Mesendoderm (in vitro differentiated cells): ENCODE results near the gene KCNC4.

Source experiments
- DNase-seq: peaks from one replicate; pipeline ENCODE4 v3.0.0; 2013
- H2AK5ac ChIP-seq: 2 replicates; pipeline ENCODE4 v1.6.1; 2013; ENCODE audit warnings: low read length, inconsistent platforms
- H2BK120ac ChIP-seq: 2 replicates; pipeline ENCODE4 v1.6.1; 2013; ENCODE audit warnings: low read depth, mild to moderate bottlenecking, low read length, moderate library complexity, mixed read lengths
- H2BK15ac ChIP-seq: replicated peaks from 2 replicates; pipeline ENCODE4 v1.6.1; 2013; ENCODE audit warnings: low read depth, mild to moderate bottlenecking, moderate library complexity
- H2BK5ac ChIP-seq: 2 replicates; pipeline ENCODE4 v1.6.1; 2013; ENCODE audit warnings: low read length, inconsistent platforms
- H3K18ac ChIP-seq: 2 replicates; pipeline ENCODE4 v1.6.1; 2013; ENCODE audit warnings: mild to moderate bottlenecking, low read length, mixed read lengths
- H3K23ac ChIP-seq: one replicate; pipeline ENCODE4 v1.6.1; 2013; ENCODE audit warnings: low read length
- H3K27ac ChIP-seq: 2 replicates; pipeline ENCODE4 v1.5.1; 2013; ENCODE audit warnings: low read depth, mild to moderate bottlenecking, inconsistent platforms, low read length, moderate library complexity
- H3K27me3 ChIP-seq: 2 replicates; pipeline ENCODE4 v1.6.1; 2013; ENCODE audit warnings: low read length, control low read depth, mild to moderate bottlenecking, inconsistent platforms; ENCODE audit not compliant: insufficient read depth, poor library complexity
- H3K36me3 ChIP-seq: 2 replicates; pipeline ENCODE4 v1.6.1; 2013; ENCODE audit warnings: low read length, inconsistent platforms; ENCODE audit not compliant: control insufficient read depth, insufficient read depth
- H3K4ac ChIP-seq: one replicate; pipeline ENCODE4 v1.6.1; 2013; ENCODE audit warnings: low read depth, mild to moderate bottlenecking, low read length, moderate library complexity
- H3K4me1 ChIP-seq: 2 replicates; pipeline ENCODE4 v1.6.1; 2013; ENCODE audit warnings: low read depth, low read length, inconsistent platforms; ENCODE audit not compliant: control insufficient read depth
- H3K4me2 ChIP-seq: 2 replicates; pipeline ENCODE4 v1.6.1; 2013; ENCODE audit warnings: low read length
- H3K4me3 ChIP-seq: 2 replicates; pipeline ENCODE4 v1.5.1; 2013; ENCODE audit warnings: mild to moderate bottlenecking, low read length
- H3K56ac ChIP-seq: one replicate; pipeline ENCODE4 v1.6.1; 2013; ENCODE audit warnings: low read length
- H3K79me1 ChIP-seq: 2 replicates; pipeline ENCODE4 v1.6.1; 2013; ENCODE audit warnings: low read length, inconsistent platforms
- H3K79me2 ChIP-seq: 2 replicates; pipeline ENCODE4 v1.6.1; 2013; ENCODE audit warnings: mild to moderate bottlenecking, low read length; ENCODE audit not compliant: control insufficient read depth, insufficient read depth
- H3K9ac ChIP-seq: 2 replicates; pipeline ENCODE4 v1.6.1; 2013; ENCODE audit warnings: low read length, inconsistent platforms
- H4K5ac ChIP-seq: one replicate; pipeline ENCODE4 v1.6.1; 2013; ENCODE audit warnings: low read length
- H4K8ac ChIP-seq: one replicate; pipeline ENCODE4 v1.6.1; 2013; ENCODE audit warnings: low read depth, mild to moderate bottlenecking, control low read depth, low read length, moderate library complexity
- WGBS: extraction: QIAGEN DNeasy Blood & Tissue Kit; methylation state at CpG from one replicate; pipeline ENCODE4 v1.1.7; 2013; ENCODE audit warnings: low lambda C conversion rate, missing lambda C conversion rate; ENCODE audit not compliant: insufficient coverage; ENCODE audit errors: extremely low coverage; 5-methylcytosine and 5-hydroxymethylcytosine counted together

KCNC4 gene

DNA sequence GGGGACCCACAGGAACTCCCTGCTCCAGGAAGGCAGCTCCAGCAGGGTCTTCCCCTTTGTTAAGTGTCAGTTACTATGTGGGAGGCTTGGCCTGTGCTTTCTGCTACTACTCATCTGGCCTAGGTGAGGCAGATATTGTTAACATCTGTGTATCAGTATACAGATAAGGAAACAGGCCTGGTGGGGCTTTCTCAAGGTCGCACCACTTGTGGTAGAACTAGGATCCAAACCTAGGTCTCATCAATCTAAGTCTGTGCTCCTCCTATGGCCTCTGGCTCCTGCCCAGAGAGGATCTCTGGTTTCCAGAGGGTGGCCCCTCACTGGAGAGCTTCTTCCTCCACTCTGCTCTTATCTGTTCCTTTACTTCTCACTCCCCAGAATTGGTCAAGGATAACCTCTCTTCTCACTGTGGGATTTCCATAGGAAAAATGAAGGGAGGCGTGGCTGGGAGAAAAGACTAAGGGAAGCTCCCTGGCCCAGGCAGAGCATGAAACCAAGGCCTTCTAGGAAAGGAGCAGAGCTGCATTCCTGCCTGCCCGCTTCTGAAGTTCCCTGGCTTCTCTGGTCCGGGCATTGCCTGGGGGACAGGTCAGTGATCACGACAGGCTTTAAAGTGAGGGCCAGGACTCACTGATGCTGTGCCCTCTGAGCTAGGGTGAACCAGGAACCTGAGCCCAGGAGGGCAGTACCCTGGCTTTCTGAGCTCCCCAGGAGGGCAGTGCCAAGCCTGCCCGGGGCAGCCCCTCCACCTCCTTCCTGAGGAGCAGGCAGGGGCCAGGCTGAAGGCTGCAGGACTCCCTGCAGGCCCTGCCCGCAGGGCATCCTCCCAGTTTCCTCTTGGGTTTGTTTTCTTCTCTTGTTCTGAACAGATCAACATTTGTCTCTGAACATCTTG, 5.8 kb downstream of the KCNC4 start:
- Histone ChIP-seq H3K4me1 (peaks cover 34% of the 10 kb centered on the region), H2BK5ac (no peak overlapping the region), H2AK5ac (no peak overlapping the region), H3K27ac (no peak overlapping the region), H4K5ac (no peak overlapping the region), H3K18ac (no peak overlapping the region), H3K23ac (no peak overlapping the region), H3K56ac (peak overlapping the region; percentile 58), H3K36me3 (peaks cover under 1% of the 10 kb centered on the region), H2BK15ac (no peak overlapping the region), H2BK120ac (peak overlapping the region; percentile 19), H3K79me1 (peaks cover 29% of the 10 kb centered on the region), H3K4me3 (no peak overlapping the region), H3K9ac (peak overlapping the region; percentile 42), H3K79me2 (peaks cover 62% of the 10 kb centered on the region), H3K4ac (peak overlapping the region; percentile 24), H4K8ac (no peak overlapping the region), H3K27me3 (no peaks in the 10 kb centered on the region), H3K4me2 (no peak overlapping the region)
- WGBS, result no CpG with 5 or more reads among the region's 7 CpGs
- DNase-seq, result peak; percentile 70

DNA sequence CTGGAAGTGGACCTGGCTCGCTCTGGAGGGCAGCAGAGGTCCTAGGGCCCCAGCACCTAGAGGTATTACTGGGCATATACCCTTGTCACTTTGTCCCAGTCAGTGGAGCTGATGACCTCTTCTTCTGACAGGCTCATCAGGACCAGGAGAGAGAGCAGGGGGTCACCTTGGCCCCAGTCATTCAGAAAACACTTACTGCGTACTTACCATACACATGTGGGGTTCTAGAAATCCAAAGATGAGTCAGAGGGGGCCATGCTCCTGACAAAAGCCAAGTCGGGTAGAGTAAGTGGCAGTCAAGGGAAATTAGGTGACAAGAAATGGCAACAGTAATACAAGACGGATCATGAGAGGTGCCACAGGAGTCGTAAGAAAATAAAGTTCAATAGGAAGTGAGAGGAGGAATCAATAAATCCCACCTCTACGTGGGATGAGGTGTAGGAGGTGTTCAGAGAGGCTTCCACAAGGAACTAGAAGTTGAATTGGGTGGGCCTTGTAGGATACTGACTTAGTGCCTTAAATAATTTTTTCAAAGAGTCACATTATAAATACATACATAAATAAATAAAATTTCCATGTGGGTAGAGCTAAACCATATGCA, 6.8 kb downstream of the KCNC4 start:
- Histone ChIP-seq H3K4me1 (peaks cover 34% of the 10 kb centered on the region), H3K27ac (no peak overlapping the region), H3K23ac (no peak overlapping the region), H3K9ac (no peak overlapping the region), H3K36me3 (peaks cover 2% of the 10 kb centered on the region), H3K4ac (peak overlapping the region; percentile 66), H3K27me3 (no peaks in the 10 kb centered on the region), H3K4me3 (no peak overlapping the region), H3K18ac (no peak overlapping the region), H3K4me2 (no peak overlapping the region), H2BK5ac (peak overlapping the region; percentile 28), H3K56ac (peak overlapping the region; percentile 62), H2AK5ac (no peak overlapping the region), H3K79me1 (peaks cover 31% of the 10 kb centered on the region), H4K5ac (no peak overlapping the region), H2BK120ac (peak overlapping the region; percentile 19), H4K8ac (no peak overlapping the region), H2BK15ac (no peak overlapping the region), H3K79me2 (peaks cover 56% of the 10 kb centered on the region)
- WGBS, result no CpG with 5 or more reads among the region's 6 CpGs
- DNase-seq, result no peak

DNA sequence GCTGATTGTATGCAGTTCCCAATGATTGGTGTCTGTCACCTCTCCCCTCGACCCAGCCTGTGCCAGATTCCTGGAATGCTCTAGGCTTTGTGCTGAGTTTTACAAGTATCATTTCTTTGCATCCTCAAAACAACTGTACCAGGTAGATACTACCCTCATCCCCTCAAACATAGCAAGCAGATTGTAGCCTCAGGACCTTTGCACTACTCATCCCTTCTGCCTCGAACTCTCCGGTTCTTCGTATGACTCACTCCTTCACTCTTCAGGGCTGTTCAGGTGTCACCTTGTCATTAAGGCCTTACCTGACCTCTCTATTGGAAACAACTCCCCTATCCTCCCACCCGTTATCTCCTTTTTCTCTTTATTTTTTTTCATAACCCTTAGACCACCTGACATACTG, 8.0 kb downstream of the KCNC4 start:
- DNase-seq, result peak; percentile 83
- Histone ChIP-seq H3K4me3 (no peak overlapping the region), H3K27me3 (no peaks in the 10 kb centered on the region), H3K56ac (no peak overlapping the region), H3K79me2 (peaks cover 49% of the 10 kb centered on the region), H3K4me1 (peaks cover 34% of the 10 kb centered on the region), H2BK120ac (no peak overlapping the region), H3K23ac (no peak overlapping the region), H2BK15ac (no peak overlapping the region), H2AK5ac (no peak overlapping the region), H3K9ac (no peak overlapping the region), H3K36me3 (peaks cover 2% of the 10 kb centered on the region), H3K27ac (no peak overlapping the region), H3K18ac (no peak overlapping the region), H4K5ac (no peak overlapping the region), H3K4ac (no peak overlapping the region), H2BK5ac (no peak overlapping the region), H3K4me2 (no peak overlapping the region), H3K79me1 (peaks cover 40% of the 10 kb centered on the region), H4K8ac (no peak overlapping the region)
- no CpG with 5 or more reads among the region's 5 CpGs for WGBS

DNA sequence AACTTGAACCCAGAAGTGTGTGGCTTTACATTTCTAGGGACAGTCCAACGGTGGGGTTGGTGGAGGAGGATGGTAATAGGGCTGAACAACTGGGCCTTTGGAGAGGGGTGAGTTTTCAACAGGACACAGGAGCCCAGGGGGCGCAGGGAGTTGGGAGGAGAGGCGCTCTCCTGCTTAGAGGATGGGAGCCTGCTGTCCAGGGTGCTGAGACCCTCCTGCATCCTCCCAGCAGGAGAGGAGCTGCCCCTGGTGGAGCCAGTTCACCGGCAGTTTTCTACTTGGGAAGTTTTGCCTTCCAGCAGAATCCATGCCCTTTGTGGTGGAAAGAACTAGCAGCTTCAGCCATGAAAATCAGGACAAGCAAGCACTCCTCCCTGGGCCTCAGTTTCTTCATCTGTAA, 8.6 kb downstream of the KCNC4 start:
- no peak overlapping the region for H3K23ac ChIP-seq
- no peak overlapping the region for H3K4ac ChIP-seq
- no peak overlapping the region for H2BK5ac ChIP-seq
- peak; percentile 62 for DNase-seq
- H3K4me3 ChIP-seq, result no peak overlapping the region
- H3K79me2 ChIP-seq, result peaks cover 47% of the 10 kb centered on the region
- H3K4me1 ChIP-seq, result peaks cover 32% of the 10 kb centered on the region
- H3K27ac ChIP-seq, result no peak overlapping the region
- no peak overlapping the region for H3K56ac ChIP-seq
- peaks cover 6% of the 10 kb centered on the region for H3K36me3 ChIP-seq
- no peak overlapping the region for H4K5ac ChIP-seq
- H3K79me1 ChIP-seq, result peaks cover 45% of the 10 kb centered on the region
- H2AK5ac ChIP-seq, result no peak overlapping the region
- WGBS, result no CpG with 5 or more reads among the region's 4 CpGs
- H3K9ac ChIP-seq, result no peak overlapping the region
- no peak overlapping the region for H4K8ac ChIP-seq
- H3K4me2 ChIP-seq, result no peak overlapping the region
- no peak overlapping the region for H2BK120ac ChIP-seq
- no peak overlapping the region for H2BK15ac ChIP-seq
- no peaks in the 10 kb centered on the region for H3K27me3 ChIP-seq
- no peak overlapping the region for H3K18ac ChIP-seq

DNA sequence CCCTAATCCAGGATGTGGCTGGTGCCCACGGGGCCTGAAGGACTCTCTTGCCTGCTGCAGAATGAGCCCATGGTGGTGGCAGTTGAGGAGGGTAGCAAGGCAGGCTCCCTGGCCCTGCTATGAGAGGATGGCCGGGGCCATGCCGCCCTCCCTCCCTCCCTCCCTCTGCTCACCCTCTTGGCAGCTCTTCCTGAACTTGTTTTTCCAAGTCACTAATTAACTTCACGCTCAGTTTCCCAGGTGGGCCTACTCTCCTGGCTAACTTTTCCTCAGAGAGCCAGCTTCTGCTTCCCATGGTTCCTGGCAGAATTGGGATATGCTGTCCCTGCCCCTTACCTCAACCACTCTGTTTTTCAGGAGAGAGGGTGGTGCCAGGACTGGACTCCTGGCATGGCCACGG, 10.2 kb downstream of the KCNC4 start:
- no peak overlapping the region for H2BK15ac ChIP-seq
- peaks cover 6% of the 10 kb centered on the region for H3K36me3 ChIP-seq
- no peak overlapping the region for H2BK5ac ChIP-seq
- WGBS, result no CpG with 5 or more reads among the region's 5 CpGs
- no peak overlapping the region for H2BK120ac ChIP-seq
- H3K4me3 ChIP-seq, result no peak overlapping the region
- H2AK5ac ChIP-seq, result no peak overlapping the region
- no peak overlapping the region for H4K8ac ChIP-seq
- H3K56ac ChIP-seq, result no peak overlapping the region
- no peak overlapping the region for H3K27ac ChIP-seq
- H3K23ac ChIP-seq, result no peak overlapping the region
- H3K79me2 ChIP-seq, result peaks cover 31% of the 10 kb centered on the region
- H3K4me1 ChIP-seq, result peaks cover 24% of the 10 kb centered on the region
- no peak overlapping the region for H3K18ac ChIP-seq
- H4K5ac ChIP-seq, result no peak overlapping the region
- no peak for DNase-seq
- H3K27me3 ChIP-seq, result no peaks in the 10 kb centered on the region
- no peak overlapping the region for H3K9ac ChIP-seq
- H3K79me1 ChIP-seq, result peaks cover 40% of the 10 kb centered on the region
- H3K4me2 ChIP-seq, result no peak overlapping the region
- H3K4ac ChIP-seq, result no peak overlapping the region
